HG03045 (cell line): Measurements from ENCODE around the gene SLC24A3.

Experiments
- ATAC-seq: cut with Tn5 transposase; IDR thresholded peaks from one replicate; pipeline ENCODE4 v1.9.1; 2021; ENCODE audit warnings: mild to moderate bottlenecking, moderate library complexity; ENCODE audit not compliant: unreplicated experiment

The SLC24A3 gene

GRCh38 chr20:19492687-19493336 is 280.4 kb downstream of the SLC24A3 start:
- no peak for ATAC-seq

DNA sequence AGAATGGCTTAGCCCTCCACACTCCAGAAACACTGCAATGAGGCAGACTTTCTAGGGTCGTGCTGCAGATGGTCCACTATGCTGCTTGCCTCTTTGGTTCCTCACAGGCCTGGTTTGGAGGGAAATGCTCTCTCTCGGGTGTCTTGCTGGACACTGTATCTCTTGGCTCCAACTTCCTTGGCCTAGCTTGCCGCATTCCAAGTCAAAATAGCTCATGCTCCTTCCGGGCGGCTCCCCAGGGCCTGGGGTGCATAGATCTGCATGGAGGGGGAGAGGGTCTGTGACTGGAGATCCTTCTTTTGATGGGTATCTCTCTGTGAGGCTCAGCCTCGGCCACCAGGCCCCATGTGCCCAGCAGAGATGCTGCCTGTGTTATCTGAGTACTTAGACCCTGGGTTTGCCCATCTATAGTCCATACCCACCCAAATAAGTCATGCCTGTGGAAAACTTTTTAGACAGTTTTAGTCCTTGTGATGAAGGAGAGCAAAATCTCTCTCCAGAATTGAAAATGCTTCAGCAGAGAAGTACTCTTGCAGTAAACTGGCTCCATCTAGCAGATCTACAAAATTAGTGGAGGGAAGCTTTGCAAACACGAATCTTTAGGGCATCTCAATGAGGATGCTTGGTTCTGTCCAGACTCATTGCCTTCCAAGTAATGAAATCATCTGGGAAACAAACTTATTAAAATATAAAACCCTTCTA is 281.5 kb downstream of the SLC24A3 start:
- no peak for ATAC-seq

GRCh38 chr20:19495905-19496703 is 283.7 kb downstream of the SLC24A3 start:
- no peak for ATAC-seq

- no peak for ATAC-seq
Measured at GRCh38 chr20:19497064-19497463, 284.6 kb downstream of the SLC24A3 start.

DNA sequence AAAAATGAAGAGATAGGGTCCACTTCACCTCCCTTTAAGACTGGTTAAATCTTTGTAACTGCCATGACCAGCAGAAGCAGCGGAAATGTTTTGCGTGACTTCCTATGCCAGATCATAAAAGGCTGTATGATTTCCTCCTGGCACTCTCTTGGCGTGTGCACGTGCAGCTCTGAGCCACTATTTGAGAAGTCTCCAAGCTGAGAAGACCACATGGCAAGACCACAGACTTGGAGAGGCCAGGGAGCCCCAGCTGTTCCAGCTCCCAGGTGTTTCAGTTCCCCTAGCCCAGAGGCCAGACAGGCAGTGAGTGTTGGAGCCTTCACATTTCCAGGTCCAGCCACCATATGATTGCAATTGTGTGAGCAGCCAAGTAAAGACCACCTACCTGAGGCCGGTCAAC is 286.3 kb downstream of the SLC24A3 start:
- no peak for ATAC-seq

- ATAC-seq = no peak
Measured at GRCh38 chr20:19501476-19502115, 289.2 kb downstream of the SLC24A3 start.

- no peak for ATAC-seq
Measured at GRCh38 chr20:19502169-19502568, 289.7 kb downstream of the SLC24A3 start.

- no peak for ATAC-seq
Measured at GRCh38 chr20:19504251-19504650, 291.8 kb downstream of the SLC24A3 start.

DNA sequence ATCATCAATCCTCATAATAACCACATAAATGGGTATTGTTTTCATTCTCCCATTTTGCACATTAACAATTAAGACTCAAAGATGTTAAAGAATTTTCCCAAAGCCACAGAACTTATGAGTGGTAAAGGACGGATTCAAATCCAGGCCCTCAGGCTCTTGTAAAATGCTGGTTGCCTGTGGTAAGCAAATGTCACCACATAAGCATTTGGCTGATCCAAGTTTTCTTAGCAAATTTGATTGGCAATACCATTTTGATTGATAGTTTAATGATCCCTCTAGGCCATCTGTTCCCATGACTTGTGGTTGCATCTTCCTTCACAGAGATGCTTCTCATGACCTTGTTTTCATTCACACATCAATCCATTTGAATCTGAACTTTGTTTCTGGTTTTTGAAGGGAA is 293.6 kb downstream of the SLC24A3 start:
- ATAC-seq = no peak

- ATAC-seq = no peak
Measured at GRCh38 chr20:19508449-19508848, 296.0 kb downstream of the SLC24A3 start.

DNA sequence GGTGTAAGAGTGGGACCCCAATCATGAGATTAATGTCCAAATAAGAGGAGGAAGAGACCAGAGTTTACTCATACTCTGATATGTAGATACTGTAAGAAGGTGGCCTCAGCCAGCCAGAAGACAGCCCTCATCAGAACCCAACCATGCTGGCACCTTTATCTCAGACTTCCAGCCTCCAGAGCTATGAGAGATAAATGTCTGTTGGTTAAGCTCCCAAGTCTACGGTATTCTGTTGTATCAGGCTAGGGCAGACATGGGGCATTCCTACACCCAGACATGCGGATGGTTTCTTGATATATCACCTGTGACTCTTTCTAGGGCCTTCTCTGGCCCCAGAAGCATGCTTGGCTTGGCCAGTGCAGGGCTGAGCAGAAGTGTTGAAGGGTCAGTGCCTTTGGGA is 298.2 kb downstream of the SLC24A3 start:
- no peak for ATAC-seq

GRCh38 chr20:19511931-19512330 is 299.5 kb downstream of the SLC24A3 start:
- ATAC-seq = no peak

DNA sequence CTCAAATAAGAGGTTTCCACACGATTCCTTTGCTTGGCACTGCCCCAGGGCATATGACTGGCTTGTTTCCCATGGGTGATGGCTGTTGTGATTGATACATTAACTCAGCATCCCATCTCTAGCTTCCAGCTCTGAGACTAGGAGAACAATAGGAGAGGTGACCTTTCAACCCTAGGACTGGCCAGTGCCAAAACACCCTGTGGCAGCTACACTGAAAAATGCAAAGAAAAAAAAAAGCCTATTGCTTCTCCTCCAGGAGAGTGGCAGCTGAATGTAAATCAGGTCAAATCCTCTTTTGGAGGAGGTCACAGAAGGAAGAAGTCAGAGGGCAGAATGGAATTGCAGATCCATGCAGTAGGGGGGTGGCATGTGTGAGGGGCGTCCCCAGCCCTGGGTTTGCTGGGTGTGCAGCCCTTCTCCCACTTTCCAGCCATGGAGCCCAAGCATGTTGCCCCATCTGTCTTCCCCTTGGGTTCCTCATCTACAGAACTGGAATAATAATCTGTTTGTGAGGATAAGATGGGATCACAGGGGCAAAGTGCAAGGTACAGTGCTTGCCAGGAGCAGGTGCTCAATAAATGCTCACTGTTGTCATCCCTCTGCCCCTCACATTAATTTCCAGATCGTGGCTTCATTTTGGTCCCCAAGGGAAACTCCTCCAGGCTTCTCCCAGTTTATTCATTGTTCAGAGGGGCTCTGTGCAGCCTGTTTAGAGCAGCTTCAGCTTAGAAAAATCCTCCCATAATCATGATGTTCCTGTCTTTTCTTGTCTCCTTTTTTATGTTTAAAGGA is 300.6 kb downstream of the SLC24A3 start:
- ATAC-seq = no peak

DNA sequence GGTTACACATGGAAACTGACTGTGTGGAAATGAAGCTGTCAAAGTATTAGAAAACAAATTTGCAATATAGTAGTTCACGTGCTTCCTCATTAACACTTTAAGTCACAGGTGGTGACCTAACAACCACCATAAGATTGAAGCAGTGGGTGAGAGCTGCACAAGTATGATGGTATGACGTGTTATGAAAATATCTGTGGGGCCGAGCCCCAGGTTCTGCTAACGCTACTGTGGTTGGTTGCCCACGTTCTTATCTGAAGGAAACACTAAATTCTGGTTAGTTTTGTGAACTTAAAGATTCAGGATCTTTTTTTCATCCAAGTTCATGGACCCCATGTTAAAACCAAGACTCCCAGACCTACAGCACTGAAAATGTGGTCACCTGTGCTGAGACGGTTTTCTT is 302.6 kb downstream of the SLC24A3 start:
- ATAC-seq = no peak

DNA sequence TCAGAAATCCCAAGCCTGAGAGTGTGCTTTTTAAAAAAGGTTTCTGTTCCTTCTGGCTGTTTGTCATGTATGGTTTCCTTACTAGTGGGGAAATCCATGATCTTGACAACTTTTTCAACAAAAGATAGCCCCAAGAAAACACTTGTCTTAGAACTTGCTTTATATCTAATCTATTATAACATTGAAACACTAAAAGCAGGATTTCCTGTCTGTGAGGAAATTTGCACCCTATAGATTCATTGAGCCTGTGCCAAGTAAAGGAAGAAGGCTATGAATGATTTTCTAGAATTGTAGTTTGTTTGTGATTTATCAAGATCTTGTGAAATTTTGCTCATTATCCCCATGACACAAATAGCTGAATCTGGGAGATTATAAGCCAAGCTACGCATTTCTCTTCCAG is 307.0 kb downstream of the SLC24A3 start:
- no peak for ATAC-seq

DNA sequence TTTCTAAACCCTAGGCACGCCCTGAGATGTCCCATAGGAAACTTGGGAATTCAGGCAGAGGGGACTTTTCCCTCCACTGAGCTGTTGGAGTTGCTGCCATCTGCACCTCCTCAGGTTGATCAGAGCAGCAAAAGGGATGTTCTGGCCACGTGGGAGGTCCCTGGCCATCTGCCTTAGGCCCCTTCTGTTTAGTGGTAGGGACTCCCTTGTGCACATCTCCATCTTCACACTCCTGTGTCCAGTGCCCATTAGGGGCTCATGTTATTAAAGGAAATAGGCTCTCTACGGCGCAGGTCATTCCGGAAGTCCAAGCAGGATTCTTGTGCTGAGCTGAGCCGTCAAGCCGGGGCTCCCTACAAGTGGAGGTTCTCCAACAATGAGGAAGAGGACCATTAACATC is 307.8 kb downstream of the SLC24A3 start:
- ATAC-seq = no peak

GRCh38 chr20:19522071-19522801 is 309.8 kb downstream of the SLC24A3 start:
- ATAC-seq = no peak

GRCh38 chr20:19522836-19523590 is 310.6 kb downstream of the SLC24A3 start:
- ATAC-seq = no peak

- no peak for ATAC-seq
Measured at GRCh38 chr20:19524691-19525090, 312.2 kb downstream of the SLC24A3 start.
